HL-60 (cell line): ENCODE data around the gene TMEM38A.

Source experiments
- CTCF ChIP-seq: IDR thresholded peaks from one replicate; pipeline ENCODE4 v1.5.1; 2011; ENCODE audit warnings: low read length, control low read depth, inconsistent platforms; ENCODE audit not compliant: insufficient read depth
- REST ChIP-seq: IDR thresholded peaks from 2 replicates; pipeline ENCODE4 v1.6.1; 2012; ENCODE audit warnings: low read depth; ENCODE audit not compliant: insufficient replicate concordance

- no peak for TF ChIP-seq REST
- TF ChIP-seq CTCF = no peak
These were observed 12.3 kb downstream of the TMEM38A start for GRCh38 chr19:16673231-16673630.
